ENCODE measurements around the gene MED27. TPM values are rescaled to one million over a fixed set of nuclear protein-coding genes. Genes with fewer than 3 reads are reported as not detected.

The MED27 gene
- total and polyA plus RNA-seq, 12 donors, result 8.0 to 20.7 (median 17.1) TPM

DNA sequence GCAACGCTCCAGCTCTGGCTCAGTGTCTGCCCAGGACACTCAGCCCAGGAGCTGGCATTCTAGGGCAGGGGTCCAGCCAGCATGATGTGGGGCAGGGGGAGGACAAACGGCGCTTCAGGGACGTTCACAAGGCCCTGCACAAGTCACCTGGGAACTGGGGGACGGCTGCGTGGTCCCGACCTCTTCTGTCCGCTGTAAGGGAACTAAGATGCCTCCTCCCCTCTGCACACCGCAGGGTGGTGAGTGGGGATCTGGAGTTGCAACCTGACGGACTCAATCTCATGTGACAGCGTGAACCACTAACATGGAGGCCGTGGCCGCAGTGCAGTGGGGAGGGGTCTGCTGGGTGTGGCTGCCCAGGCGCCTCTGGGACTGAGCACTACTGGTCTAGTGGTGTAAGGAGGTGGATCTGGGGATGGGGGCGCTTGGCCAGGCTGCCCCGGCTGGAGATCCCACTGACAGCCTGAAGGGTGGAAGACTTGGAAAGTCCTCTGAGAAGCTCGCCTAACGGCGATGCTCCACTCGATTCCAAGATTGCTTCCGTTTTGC is 251.8 kb downstream of the MED27 start:
- TF ChIP-seq, protein P1, sequence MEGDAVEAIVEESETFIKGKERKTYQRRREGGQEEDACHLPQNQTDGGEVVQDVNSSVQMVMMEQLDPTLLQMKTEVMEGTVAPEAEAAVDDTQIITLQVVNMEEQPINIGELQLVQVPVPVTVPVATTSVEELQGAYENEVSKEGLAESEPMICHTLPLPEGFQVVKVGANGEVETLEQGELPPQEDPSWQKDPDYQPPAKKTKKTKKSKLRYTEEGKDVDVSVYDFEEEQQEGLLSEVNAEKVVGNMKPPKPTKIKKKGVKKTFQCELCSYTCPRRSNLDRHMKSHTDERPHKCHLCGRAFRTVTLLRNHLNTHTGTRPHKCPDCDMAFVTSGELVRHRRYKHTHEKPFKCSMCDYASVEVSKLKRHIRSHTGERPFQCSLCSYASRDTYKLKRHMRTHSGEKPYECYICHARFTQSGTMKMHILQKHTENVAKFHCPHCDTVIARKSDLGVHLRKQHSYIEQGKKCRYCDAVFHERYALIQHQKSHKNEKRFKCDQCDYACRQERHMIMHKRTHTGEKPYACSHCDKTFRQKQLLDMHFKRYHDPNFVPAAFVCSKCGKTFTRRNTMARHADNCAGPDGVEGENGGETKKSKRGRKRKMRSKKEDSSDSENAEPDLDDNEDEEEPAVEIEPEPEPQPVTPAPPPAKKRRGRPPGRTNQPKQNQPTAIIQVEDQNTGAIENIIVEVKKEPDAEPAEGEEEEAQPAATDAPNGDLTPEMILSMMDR (IDR thresholded peaks at IDR 0.05), result no peak
- 78 to 82% methylated on average over 21 of the region's 21 CpGs for WGBS, 2 donors
- Histone ChIP-seq H3K4me1 (no peaks in the 10 kb centered on the region), H3K9me3 (no peaks in the 10 kb centered on the region), H3K27me3 (peaks cover 0 to 52% (median 38%) of the 10 kb centered on the region in 7 donors), H3K36me3 (no peaks in the 10 kb centered on the region), H3K27ac (no peak overlapping the region), H3K4me3 (no peak overlapping the region)
- no peak for ATAC-seq
- intact Hi-C loops (cut with DNase I), result no loop called here
- DNase-seq, result no peak

GRCh38 chr9:131826966-131827525 is 252.6 kb downstream of the MED27 start:
- Histone ChIP-seq H3K9me3 (no peaks in the 10 kb centered on the region), H3K36me3 (no peaks in the 10 kb centered on the region), H3K4me3 (no peak overlapping the region), H3K27me3 (peaks cover 0 to 54% (median 40%) of the 10 kb centered on the region in 7 donors), H3K27ac (no peak overlapping the region), H3K4me1 (no peaks in the 10 kb centered on the region)
- DNase-seq (no peak), ATAC-seq (no peak)
- WGBS, 2 donors, result 70 to 74% methylated on average over 9 of the region's 9 CpGs
- TF ChIP-seq, protein P1 (IDR thresholded peaks at IDR 0.05), result no peak
- intact Hi-C loops (cut with DNase I), result no loop called here

GRCh38 chr9:131826053-131826452 is 253.6 kb downstream of the MED27 start:
- intact Hi-C loops (cut with DNase I), result no loop called here
- no peak overlapping the region for H3K4me3 ChIP-seq
- no peak for ATAC-seq
- 90 to 98% methylated on average over 2 of the region's 2 CpGs for WGBS, 2 donors
- H3K27ac ChIP-seq, result no peak overlapping the region
- no peaks in the 10 kb centered on the region for H3K9me3 ChIP-seq
- H3K27me3 ChIP-seq, result peaks cover 0 to 54% (median 40%) of the 10 kb centered on the region in 7 donors
- TF ChIP-seq, protein P1 (IDR thresholded peaks at IDR 0.05), result no peak
- H3K4me1 ChIP-seq, result no peaks in the 10 kb centered on the region
- no peak for DNase-seq
- H3K36me3 ChIP-seq, result no peaks in the 10 kb centered on the region

DNA sequence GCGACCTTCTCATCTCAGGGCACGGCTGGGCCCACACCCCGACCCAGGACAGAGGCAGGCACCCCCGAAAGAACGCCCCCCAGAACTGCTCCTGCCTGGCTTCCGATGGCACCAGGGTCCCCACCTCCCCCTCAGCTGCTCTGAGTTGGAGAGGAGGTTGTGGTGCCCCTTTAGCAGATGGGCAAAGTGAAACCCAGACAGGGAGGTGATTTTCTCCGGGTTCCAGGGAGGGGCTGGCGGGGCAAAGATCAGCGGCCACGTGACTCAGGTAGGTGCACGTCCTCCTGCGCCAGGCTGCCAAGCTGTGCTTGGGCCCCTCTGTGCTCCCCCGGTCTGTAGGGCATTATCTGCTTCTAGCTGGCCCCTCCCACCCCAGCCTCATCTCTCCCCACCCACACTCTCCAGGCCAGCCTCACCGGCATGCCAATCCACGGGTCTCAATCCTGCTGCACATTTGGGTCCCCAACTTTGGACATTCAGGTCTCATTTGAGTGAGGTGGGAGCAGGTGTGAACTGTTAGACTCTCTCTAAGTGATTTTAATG is 254.6 kb downstream of the MED27 start:
- 82 to 84% methylated on average over 15 of the region's 15 CpGs for WGBS, 2 donors
- DNase-seq, result no peak
- intact Hi-C loops (cut with DNase I), result no loop called here
- no peaks in the 10 kb centered on the region for H3K9me3 ChIP-seq
- H3K27ac ChIP-seq, result no peak overlapping the region
- no peaks in the 10 kb centered on the region for H3K36me3 ChIP-seq
- H3K4me1 ChIP-seq, result no peaks in the 10 kb centered on the region
- ATAC-seq, result peak in 1 of 8 donors; percentile 30
- H3K4me3 ChIP-seq, result no peak overlapping the region
- TF ChIP-seq, protein P1 (IDR thresholded peaks at IDR 0.05), result no peak
- peaks cover 0 to 60% (median 40%) of the 10 kb centered on the region in 7 donors for H3K27me3 ChIP-seq

Measured in heart right ventricle (tissue), 16 donors.